ENCODE results near the gene GTF3C5.

Gene GTF3C5

GRCh38 chr9:132985489-132985888, 45.3 kb upstream of the GTF3C5 start:
- Histone ChIP-seq H3K9me3 (no peaks in the 10 kb centered on the region), H3K27me3 (peaks cover 9% of the 10 kb centered on the region), H3K4me1 (no peaks in the 10 kb centered on the region), H3K36me3 (no peaks in the 10 kb centered on the region), H3K4me3 (ENCODE audit: low read depth, low read length) (no peak overlapping the region)
- no peak for DNase-seq
- TF ChIP-seq, protein P1, sequence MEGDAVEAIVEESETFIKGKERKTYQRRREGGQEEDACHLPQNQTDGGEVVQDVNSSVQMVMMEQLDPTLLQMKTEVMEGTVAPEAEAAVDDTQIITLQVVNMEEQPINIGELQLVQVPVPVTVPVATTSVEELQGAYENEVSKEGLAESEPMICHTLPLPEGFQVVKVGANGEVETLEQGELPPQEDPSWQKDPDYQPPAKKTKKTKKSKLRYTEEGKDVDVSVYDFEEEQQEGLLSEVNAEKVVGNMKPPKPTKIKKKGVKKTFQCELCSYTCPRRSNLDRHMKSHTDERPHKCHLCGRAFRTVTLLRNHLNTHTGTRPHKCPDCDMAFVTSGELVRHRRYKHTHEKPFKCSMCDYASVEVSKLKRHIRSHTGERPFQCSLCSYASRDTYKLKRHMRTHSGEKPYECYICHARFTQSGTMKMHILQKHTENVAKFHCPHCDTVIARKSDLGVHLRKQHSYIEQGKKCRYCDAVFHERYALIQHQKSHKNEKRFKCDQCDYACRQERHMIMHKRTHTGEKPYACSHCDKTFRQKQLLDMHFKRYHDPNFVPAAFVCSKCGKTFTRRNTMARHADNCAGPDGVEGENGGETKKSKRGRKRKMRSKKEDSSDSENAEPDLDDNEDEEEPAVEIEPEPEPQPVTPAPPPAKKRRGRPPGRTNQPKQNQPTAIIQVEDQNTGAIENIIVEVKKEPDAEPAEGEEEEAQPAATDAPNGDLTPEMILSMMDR (IDR thresholded peaks at IDR 0.05; ENCODE audit: low read depth, low read length), result no peak

- Histone ChIP-seq H3K4me1 (no peaks in the 10 kb centered on the region), H3K27me3 (peaks cover 2% of the 10 kb centered on the region), H3K9me3 (no peaks in the 10 kb centered on the region), H3K36me3 (no peaks in the 10 kb centered on the region), H3K4me3 (ENCODE audit: low read depth, low read length) (no peak overlapping the region)
- TF ChIP-seq, protein P1 (IDR thresholded peaks at IDR 0.05; ENCODE audit: low read depth, low read length), result no peak
- no peak for DNase-seq
Observed at GRCh38 chr9:132986114-132986513, 44.7 kb upstream of the GTF3C5 start.

- no peak for DNase-seq
- Histone ChIP-seq H3K9me3 (no peaks in the 10 kb centered on the region), H3K4me3 (ENCODE audit: low read depth, low read length) (no peak overlapping the region), H3K4me1 (no peaks in the 10 kb centered on the region), H3K27me3 (no peaks in the 10 kb centered on the region; the same call in 1 of the 2 replicates), H3K36me3 (no peaks in the 10 kb centered on the region)
- TF ChIP-seq, protein P1 (IDR thresholded peaks at IDR 0.05; ENCODE audit: low read depth, low read length), result no peak
Observed at GRCh38 chr9:132986640-132987620, 43.9 kb upstream of the GTF3C5 start.

DNA sequence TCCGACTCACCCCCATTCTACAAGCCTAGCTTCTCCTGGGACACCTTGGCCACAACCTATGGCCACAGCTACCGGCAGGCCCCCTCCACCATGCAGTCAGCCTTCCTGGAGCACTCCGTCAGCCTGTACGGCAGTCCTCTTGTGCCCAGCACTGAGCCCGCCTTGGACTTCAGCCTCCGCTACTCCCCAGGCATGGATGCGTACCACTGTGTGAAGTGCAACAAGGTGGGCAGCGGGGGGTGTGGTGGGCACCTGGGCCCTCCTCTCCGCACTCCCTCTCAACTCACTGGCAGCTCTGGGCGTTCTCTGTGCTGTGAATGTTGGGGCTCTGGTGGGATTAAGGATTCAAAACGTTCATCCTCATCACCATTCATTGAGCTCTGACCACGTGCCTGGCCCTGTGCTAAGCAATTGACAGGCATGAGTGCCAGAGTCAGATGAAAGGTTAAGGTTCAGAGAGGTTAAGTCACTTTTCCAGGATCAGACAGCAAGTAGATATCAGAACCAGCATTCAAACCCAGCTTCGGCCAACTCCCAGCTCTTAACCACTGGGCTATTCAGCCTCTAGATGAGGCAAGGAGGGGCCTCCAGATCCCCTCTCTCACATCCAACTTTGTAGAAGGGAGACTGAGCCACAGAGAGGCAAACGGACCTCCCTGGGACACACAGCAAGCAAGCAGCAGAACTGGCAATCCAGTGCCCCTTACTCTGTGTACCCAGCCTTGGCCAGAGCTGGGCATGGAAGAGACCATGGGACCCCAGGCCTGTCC, 42.4 kb upstream of the GTF3C5 start:
- Histone ChIP-seq H3K9me3 (no peaks in the 10 kb centered on the region), H3K4me3 (ENCODE audit: low read depth, low read length) (no peak overlapping the region), H3K27me3 (no peaks in the 10 kb centered on the region; the same call in 1 of the 2 replicates), H3K36me3 (no peaks in the 10 kb centered on the region), H3K4me1 (no peaks in the 10 kb centered on the region)
- TF ChIP-seq, protein P1 (IDR thresholded peaks at IDR 0.05; ENCODE audit: low read depth, low read length), result no peak
- no peak for DNase-seq

GRCh38 chr9:132989014-132989310, 41.8 kb upstream of the GTF3C5 start:
- H3K36me3 ChIP-seq, result no peaks in the 10 kb centered on the region
- TF ChIP-seq, protein P1 (IDR thresholded peaks at IDR 0.05; ENCODE audit: low read depth, low read length), result no peak
- H3K4me3 ChIP-seq (ENCODE audit: low read depth, low read length), result no peak overlapping the region
- H3K27me3 ChIP-seq, result no peaks in the 10 kb centered on the region; the same call in 1 of the 2 replicates
- no peaks in the 10 kb centered on the region for H3K4me1 ChIP-seq
- no peaks in the 10 kb centered on the region for H3K9me3 ChIP-seq
- DNase-seq, result no peak

Measured in BE2C (cell line).